HepG2 (cell line): Measurements from ENCODE around the gene OR9A4. TPM values are rescaled to one million over a fixed set of nuclear protein-coding genes. Genes with fewer than 3 reads are reported as not detected.

Source experiments
- ATAC-seq: fragments of 200-7000 bp; cut with Tn5 transposase; 3 replicates; pipeline ENCODE4 v1.9.1; 2020; ENCODE audit warnings: mild to moderate bottlenecking, moderate library complexity
- BruUV-seq: library from RNA; stranded (reverse); fragments of 400-500 nt; replicated peaks from 2 replicates; lab custom pipeline; 2021; lab: Mats Ljungman, UMichigan
- CTCF ChIA-PET: fragments of 300-600 bp; formaldehyde crosslinking; extraction: SDS; loops from one replicate; lab custom pipeline; 2021; ENCODE audit warnings: low total read pairs, inconsistent platforms, low intra/inter-chr PET ratio; lab: Yijun Ruan, JAX
- POLR2A ChIA-PET: fragments of 350-600 bp; sonication (Branson Sonifier 250); formaldehyde crosslinking; loops from one replicate; lab custom pipeline; 2020; ENCODE audit warnings: antibody characterized with exemption, inconsistent platforms; lab: Yijun Ruan, JAX
- DNase-seq: peaks from one replicate; pipeline ENCODE4 v3.0.0-alpha.2; 2015; ENCODE audit warnings: low spot score
- FAIRE-seq: peaks from 3 replicates; lab custom pipeline; 2011; peaks lifted over from hg19 to GRCh38; lab: Jason Lieb, UNC
- H2AFZ ChIP-seq: one replicate; pipeline ENCODE4 v1.6.1; 2011; ENCODE audit warnings: low read length, inconsistent platforms
- H3K27ac ChIP-seq: fragments of 300-600 bp; 3 replicates; pipeline ENCODE4 v1.8.0; 2011; ENCODE audit warnings: mixed run types, mild to moderate bottlenecking, mixed read lengths, low read length, inconsistent platforms; ENCODE audit not compliant: insufficient read depth; ENCODE audit errors: extremely low read length
- H3K27me3 ChIP-seq, 2 experiments: fragments of 200-600 bp in 1 of 2; 2 replicates in 1 of 2; 3 replicates in 1 of 2; pipeline versions ENCODE4 v1.6.0 to v1.8.0; 2011; ENCODE audit warnings: low read length in 2 of 2, mild to moderate bottlenecking in 2 of 2, moderate library complexity in 2 of 2, inconsistent platforms in 1 of 2; ENCODE audit not compliant: insufficient read depth in 2 of 2, control insufficient read depth in 1 of 2
- H3K36me3 ChIP-seq, 2 experiments: fragments of 200-600 bp in 1 of 2; replicated peaks in 1 of 2; 2 replicates in 1 of 2; 3 replicates in 1 of 2; pipeline versions ENCODE4 v1.5.1 to v1.8.0; 2011; ENCODE audit warnings: low read length in 2 of 2, inconsistent platforms in 1 of 2; ENCODE audit not compliant: insufficient read depth in 2 of 2, control insufficient read depth in 1 of 2
- H3K4me1 ChIP-seq: 2 replicates; pipeline ENCODE4 v1.5.1; 2012; ENCODE audit warnings: low read length, inconsistent platforms; ENCODE audit not compliant: insufficient read depth
- H3K4me2 ChIP-seq: 2 replicates; pipeline ENCODE4 v1.6.0; 2011; ENCODE audit warnings: low read depth, low read length, inconsistent platforms
- H3K4me3 ChIP-seq, 3 experiments: fragments of 200-600 bp in 1 of 3; sonication (generic), shearing (Covaris generic) in 1 of 3; replicated peaks in 1 of 3; 2 replicates each; pipeline ENCODE4 v1.5.1; 2011 to 2016; ENCODE audit warnings: low read length in 3 of 3, inconsistent platforms in 2 of 3, low read depth in 2 of 3, mild to moderate bottlenecking in 2 of 3, control low read depth in 1 of 3, mixed read lengths in 1 of 3; ENCODE audit not compliant: insufficient read depth in 1 of 3
- H3K79me2 ChIP-seq: one replicate; pipeline ENCODE4 v1.6.1; 2011; ENCODE audit warnings: low read length, inconsistent platforms; ENCODE audit not compliant: insufficient read depth
- H3K9ac ChIP-seq: 2 replicates; pipeline ENCODE4 v1.6.0; 2011; ENCODE audit warnings: mild to moderate bottlenecking, low read depth, low read length, inconsistent platforms; ENCODE audit not compliant: insufficient read depth
- H3K9me3 ChIP-seq: 2 replicates; pipeline ENCODE4 v1.5.1; 2012; ENCODE audit warnings: mild to moderate bottlenecking, low read length
- H4K20me1 ChIP-seq: 2 replicates; pipeline ENCODE4 v1.6.0; 2011; ENCODE audit warnings: inconsistent platforms, mild to moderate bottlenecking, low read length, moderate library complexity; ENCODE audit not compliant: insufficient read depth
- ATF4 ChIP-seq, 2 experiments: fragments of 450-650 bp in 1 of 2; sonication (generic) in 1 of 2; formaldehyde crosslinking; IDR thresholded peaks; 2 replicates each; pipeline versions ENCODE4 v1.5.0 to v1.8.0; 2020 to 2022; ENCODE audit warnings: mild to moderate bottlenecking in 1 of 2, missing genetic modification reagents in 1 of 2
- HNF4G ChIP-seq, 2 experiments: sonication (generic) in 1 of 2; formaldehyde crosslinking in 1 of 2; IDR thresholded peaks; 2 replicates each; pipeline versions ENCODE4 v1.4.0 to v1.6.1; 2011 to 2020; ENCODE audit warnings: borderline replicate concordance in 2 of 2, low read depth in 2 of 2, mild to moderate bottlenecking in 2 of 2, low read length in 1 of 2, missing genetic modification reagents in 1 of 2, moderate library complexity in 1 of 2
- HOXA9 ChIP-seq: sonication (generic); formaldehyde crosslinking; IDR thresholded peaks from 2 replicates; pipeline ENCODE4 v1.8.1; 2022; ENCODE audit warnings: missing genetic modification reagents, mild to moderate bottlenecking, moderate library complexity, borderline replicate concordance
- KAT8 ChIP-seq: IDR thresholded peaks from 2 replicates; pipeline ENCODE4 v1.6.1; 2016; ENCODE audit warnings: missing genetic modification reagents, missing compliant biosample characterization
- KMT2A ChIP-seq: sonication (generic); formaldehyde crosslinking; IDR thresholded peaks from 2 replicates; pipeline ENCODE4 v1.4.0; 2020; ENCODE audit warnings: missing genetic modification reagents
- KMT2B ChIP-seq: IDR thresholded peaks from 2 replicates; pipeline ENCODE4 v1.6.1; 2016; ENCODE audit warnings: missing genetic modification reagents, missing compliant biosample characterization
- NONO ChIP-seq, 2 experiments: fragments of 450-650 bp in 1 of 2; sonication (generic) in 1 of 2; formaldehyde crosslinking in 1 of 2; IDR thresholded peaks in 1 of 2; conservative IDR thresholded peaks in 1 of 2; 2 replicates each; pipeline versions ENCODE4 v1.6.1 to v1.8.0; 2017 to 2022; ENCODE audit warnings: mild to moderate bottlenecking in 1 of 2, missing genetic modification reagents in 1 of 2, moderate library complexity in 1 of 2
- POLR2AphosphoS5 ChIP-seq: IDR thresholded peaks from 2 replicates; pipeline ENCODE4 v1.6.1; 2012; ENCODE audit warnings: low read depth, low read length
- SAP130 ChIP-seq: IDR thresholded peaks from 2 replicates; pipeline ENCODE4 v1.6.1; 2016; ENCODE audit warnings: low read depth
- SMC3 ChIP-seq: IDR thresholded peaks from 2 replicates; pipeline ENCODE4 v1.6.1; 2011; ENCODE audit warnings: low read length, improper control_type of control experiment
- XBP1 ChIP-seq: sonication (generic); formaldehyde crosslinking; IDR thresholded peaks from 2 replicates; pipeline ENCODE4 v1.5.0; 2020; ENCODE audit warnings: missing genetic modification reagents
- ZHX1 ChIP-seq: sonication (generic); formaldehyde crosslinking; IDR thresholded peaks from 2 replicates; pipeline ENCODE4 v1.8.1; 2022; ENCODE audit warnings: low read depth, mild to moderate bottlenecking, missing genetic modification reagents
- ZNF574 ChIP-seq: sonication (generic); formaldehyde crosslinking; IDR thresholded peaks from 2 replicates; pipeline ENCODE4 v1.4.0; 2020; ENCODE audit warnings: missing genetic modification reagents
- WGBS: methylation state at CpG from one replicate; pipeline ENCODE4 v1.1.6; 2017; ENCODE audit warnings: low lambda C conversion rate; 5-methylcytosine and 5-hydroxymethylcytosine counted together
- in situ Hi-C: cut with HindIII; loops from 2 replicates; pipeline ENCODE4 v1.10.0; 2017; ENCODE audit warnings: low pct_unique_long_range_greater_than_20kb; ENCODE audit not compliant: extremely low pct_ligation_motif_present
- intact Hi-C: fragments of 100-400 bp; cut with micrococcal nuclease; formaldehyde crosslinking; loops from one replicate; pipeline ENCODE4 v1.10.0; 2022; ENCODE audit not compliant: unreplicated experiment
- polyA plus RNA-seq, 8 experiments: library from polyadenylated mRNA; depleted of rRNA in 3 of 8; stranded (reverse) in 7 of 8; unstranded in 1 of 8; fragments of >200 nt; fragmentation: Illumina TruSeq in 4 of 8; extraction: Trizol in 4 of 8; gene quantifications; 2 replicates each; pipeline versions ENCODE4 v1.2.1 to v1.2.3, GENCODE V29; 2011 to 2016; ENCODE audit warnings: low read depth in 4 of 8, missing spikeins in 1 of 8, mixed read lengths in 1 of 8; ENCODE audit not compliant: insufficient read depth in 1 of 8
- total RNA-seq, 5 experiments: library from RNA; depleted of rRNA; stranded (reverse); fragments of >200 nt; fragmentation: Illumina TruSeq; extraction: Trizol; gene quantifications; 2 replicates each; pipeline ENCODE4 v1.2.3, GENCODE V29; 2016; ENCODE audit warnings: low read depth in 1 of 5

Gene OR9A4
- total and polyA plus RNA-seq, 2 of the 13 experiments (the other 11 are each of a cell fraction or from before 2014, with no cell fraction given): not detected

- TF ChIP-seq ZNF574 (no peak), ATF4 (CRISPR knock-in tag; IDR thresholded peaks at IDR 0.05) (no peak), KMT2A (no peak), NONO (IDR thresholded peaks at IDR 0.05) (no peak), NONO (CRISPR knock-in tag; conservative IDR thresholded peaks at IDR 0.05) (no peak), ZHX1 (CRISPR knock-in tag) (no peak)
Measured at GRCh38 chr7:141954334-141954733, 38.1 kb downstream of the OR9A4 start (continued).

GRCh38 chr7:141956084-141956483 is 39.9 kb downstream of the OR9A4 start:
- Histone ChIP-seq H3K9ac (no peak overlapping the region), H3K36me3 (no peaks in the 10 kb centered on the region), H3K79me2 (no peaks in the 10 kb centered on the region), H2AFZ (no peak overlapping the region), H3K4me3 (no peak overlapping the region), H3K27ac (no peak overlapping the region), H3K27me3 (no peaks in the 10 kb centered on the region), H4K20me1 (no peaks in the 10 kb centered on the region), H3K4me2 (no peak overlapping the region), H3K9me3 (no peaks in the 10 kb centered on the region), H3K4me1 (no peaks in the 10 kb centered on the region)
- no peak for TF ChIP-seq KMT2B (CRISPR knock-in tag)
- no peak for TF ChIP-seq XBP1 (CRISPR knock-in tag)
- TF ChIP-seq HOXA9: no peak
- TF ChIP-seq SAP130 (CRISPR knock-in tag): no peak
- TF ChIP-seq HNF4G (IDR thresholded peaks at IDR 0.05; ENCODE audit: borderline replicate concordance, low read depth, low read length): no peak
- TF ChIP-seq HNF4G (CRISPR knock-in tag; IDR thresholded peaks at IDR 0.05; ENCODE audit: borderline replicate concordance, low read depth): no peak
- TF ChIP-seq POLR2AphosphoS5: no peak
- TF ChIP-seq KAT8 (CRISPR knock-in tag): no peak
- no peak for TF ChIP-seq SMC3
- DNase-seq: no peak
- FAIRE-seq: no peak
- CTCF ChIA-PET: no interaction called here
- intact Hi-C loops (no loop called here), in situ Hi-C loops (no loop called here)
- no peak for ATAC-seq
- POLR2A ChIA-PET: no interaction called here
- no TSS peak for BruUV-seq
- WGBS: 4% methylated on average over 3 of the region's 3 CpGs
